SK-N-SH treated with all-trans-retinoic acid at 6 μM for 48 hours (cell line): ENCODE data around the gene CPD.
"Not testable (repeated sequence)": the region's sequence is repeated elsewhere in the genome, so short reads cannot be mapped to it uniquely, and the experiment has no call there.

ENCODE experiments used
- ATAC-seq: fragments of 200-7000 bp; cut with Tn5 transposase; 3 replicates; pipeline ENCODE4 v1.9.1; 2020; ENCODE audit warnings: mild to moderate bottlenecking, moderate library complexity
- ARNTL ChIP-seq: fragments of 450-650 bp; formaldehyde crosslinking; IDR thresholded peaks from 2 replicates; pipeline ENCODE4 v1.5.0; 2020; ENCODE audit warnings: low read depth, mild to moderate bottlenecking, moderate library complexity, borderline replicate concordance
- BACH2 ChIP-seq: fragments of 250-450 bp; sonication (Bioruptor Pico); IDR thresholded peaks from 2 replicates; pipeline ENCODE4 v1.9.0; 2021; ENCODE audit warnings: mild to moderate bottlenecking, borderline replicate concordance
- CREB5 ChIP-seq: fragments of 250-450 bp; sonication (Bioruptor Pico); IDR thresholded peaks from 2 replicates; pipeline ENCODE4 v1.5.1; 2020; ENCODE audit warnings: low read depth, mild to moderate bottlenecking, moderate library complexity
- CSDC2 ChIP-seq: fragments of 250-450 bp; sonication (Bioruptor Pico); IDR thresholded peaks from 2 replicates; pipeline ENCODE4 v1.5.0; 2020; ENCODE audit warnings: mild to moderate bottlenecking, moderate library complexity
- CSRNP3 ChIP-seq: fragments of 250-450 bp; sonication (Bioruptor Pico); IDR thresholded peaks from 2 replicates; pipeline ENCODE4 v1.5.1; 2021; ENCODE audit warnings: mild to moderate bottlenecking, moderate library complexity
- ESRRG ChIP-seq: fragments of 250-450 bp; sonication (Bioruptor Pico); IDR thresholded peaks from 2 replicates; pipeline ENCODE4 v1.6.1; 2021; ENCODE audit warnings: mild to moderate bottlenecking
- GLIS3 ChIP-seq: fragments of 250-450 bp; sonication (Bioruptor Pico); IDR thresholded peaks from 2 replicates; pipeline ENCODE4 v1.5.0; 2020; ENCODE audit warnings: mild to moderate bottlenecking, moderate library complexity
- ISL1 ChIP-seq: fragments of 250-450 bp; sonication (Bioruptor Pico); IDR thresholded peaks from 2 replicates; pipeline ENCODE4 v2.1.2; 2022; ENCODE audit warnings: mild to moderate bottlenecking, moderate library complexity
- OSR1 ChIP-seq: fragments of 250-450 bp; sonication (Bioruptor Pico); IDR thresholded peaks from 2 replicates; pipeline ENCODE4 v1.8.0; 2022; ENCODE audit warnings: moderate library complexity, mild to moderate bottlenecking, inconsistent platforms
- PATZ1 ChIP-seq: fragments of 250-450 bp; sonication (Bioruptor Pico); IDR thresholded peaks from 2 replicates; pipeline ENCODE4 v1.8.0; 2020; ENCODE audit warnings: mild to moderate bottlenecking, moderate library complexity, borderline replicate concordance
- POU6F1 ChIP-seq: fragments of 250-450 bp; sonication (Bioruptor Pico); IDR thresholded peaks from 2 replicates; pipeline ENCODE4 v1.8.0; 2021; ENCODE audit warnings: low read depth, mild to moderate bottlenecking, moderate library complexity, borderline replicate concordance
- PPARA ChIP-seq: fragments of 250-450 bp; sonication (Bioruptor Pico); IDR thresholded peaks from 2 replicates; pipeline ENCODE4 v1.5.0; 2020; ENCODE audit warnings: mild to moderate bottlenecking, borderline replicate concordance
- RARB ChIP-seq: fragments of 250-450 bp; sonication (Bioruptor Pico); IDR thresholded peaks from 2 replicates; pipeline ENCODE4 v1.8.0; 2021; ENCODE audit warnings: mild to moderate bottlenecking, moderate library complexity
- SNAI2 ChIP-seq: fragments of 250-450 bp; sonication (Bioruptor Pico); IDR thresholded peaks from 2 replicates; pipeline ENCODE4 v1.5.0; 2020; ENCODE audit warnings: mild to moderate bottlenecking, moderate library complexity
- TCF4 ChIP-seq: fragments of 250-450 bp; sonication (Bioruptor Pico); IDR thresholded peaks from 2 replicates; pipeline ENCODE4 v1.8.0; 2021; ENCODE audit warnings: mild to moderate bottlenecking, moderate library complexity, borderline replicate concordance
- TSHZ2 ChIP-seq: fragments of 250-450 bp; sonication (Bioruptor Pico); IDR thresholded peaks from 2 replicates; pipeline ENCODE4 v1.5.0; 2020; ENCODE audit warnings: mild to moderate bottlenecking, moderate library complexity
- ZC3H10 ChIP-seq: fragments of 250-450 bp; sonication (Bioruptor Pico); IDR thresholded peaks from 2 replicates; pipeline ENCODE4 v1.5.1; 2021; ENCODE audit warnings: mild to moderate bottlenecking, moderate library complexity
- ZFP3 ChIP-seq: fragments of 250-450 bp; sonication (Bioruptor Pico); IDR thresholded peaks from 2 replicates; pipeline ENCODE4 v1.5.0; 2020; ENCODE audit warnings: mild to moderate bottlenecking, moderate library complexity
- ZFP30 ChIP-seq: fragments of 450-650 bp; formaldehyde crosslinking; IDR thresholded peaks from 2 replicates; pipeline ENCODE4 v1.5.0; 2022; ENCODE audit warnings: mild to moderate bottlenecking, moderate library complexity
- ZNF565 ChIP-seq: fragments of 450-650 bp; formaldehyde crosslinking; conservative IDR thresholded peaks from 2 replicates; pipeline ENCODE4 v1.5.0; 2020; ENCODE audit warnings: low read depth, mild to moderate bottlenecking, moderate library complexity
- ZNF70 ChIP-seq: fragments of 450-650 bp; formaldehyde crosslinking; IDR thresholded peaks from 2 replicates; pipeline ENCODE4 v1.5.0; 2020; ENCODE audit warnings: mild to moderate bottlenecking, moderate library complexity
- ZNF8 ChIP-seq: fragments of 450-650 bp; formaldehyde crosslinking; IDR thresholded peaks from 2 replicates; pipeline ENCODE4 v1.5.0; 2020; ENCODE audit warnings: mild to moderate bottlenecking, moderate library complexity

The CPD gene

GRCh38 chr17:30346221-30346795, 32.4 kb upstream of the CPD start:
- ATAC-seq, result no peak
- no peak for TF ChIP-seq PATZ1 (CRISPR knock-in tag)
- TF ChIP-seq RARB (CRISPR knock-in tag), result no peak
- no peak for TF ChIP-seq SNAI2 (CRISPR knock-in tag)
- no peak for TF ChIP-seq ZNF8

GRCh38 chr17:30347488-30347887, 31.2 kb upstream of the CPD start:
- no peak for ATAC-seq
- TF ChIP-seq TCF4 (peak; percentile 22; the same call in 1 of the 2 replicates), ZC3H10 (CRISPR knock-in tag) (no peak), OSR1 (no peak), CREB5 (CRISPR knock-in tag) (no peak), POU6F1 (CRISPR knock-in tag) (no peak)

GRCh38 chr17:30349252-30349651, 29.5 kb upstream of the CPD start:
- ATAC-seq, result no peak
- TF ChIP-seq BACH2, result no peak
- no peak for TF ChIP-seq ZNF70
- no peak for TF ChIP-seq ESRRG (CRISPR knock-in tag)
- no peak for TF ChIP-seq PATZ1 (CRISPR knock-in tag)
- no peak for TF ChIP-seq ZC3H10 (CRISPR knock-in tag)
- no peak for TF ChIP-seq ZNF8

- not testable (repeated sequence) for ATAC-seq
Measured at GRCh38 chr17:30351263-30351662, 27.5 kb upstream of the CPD start.

GRCh38 chr17:30351735-30352134, 27.0 kb upstream of the CPD start:
- ATAC-seq, result no peak
- TF ChIP-seq ZFP3, result no peak
- no peak for TF ChIP-seq PPARA (CRISPR knock-in tag)
- TF ChIP-seq ZNF565 (CRISPR knock-in tag), result no peak
- TF ChIP-seq ARNTL (CRISPR knock-in tag), result no peak
- no peak for TF ChIP-seq GLIS3 (CRISPR knock-in tag)
- no peak for TF ChIP-seq CSDC2 (CRISPR knock-in tag)
- no peak for TF ChIP-seq ISL1 (CRISPR knock-in tag)
- TF ChIP-seq CSRNP3, result no peak
- no peak for TF ChIP-seq RARB (CRISPR knock-in tag)
- TF ChIP-seq POU6F1 (CRISPR knock-in tag), result no peak
- no peak for TF ChIP-seq ESRRG (CRISPR knock-in tag)
- no peak for TF ChIP-seq ZC3H10 (CRISPR knock-in tag)
- no peak for TF ChIP-seq TSHZ2 (CRISPR knock-in tag)
- no peak for TF ChIP-seq ZFP30 (CRISPR knock-in tag)
